IPS-11a (cell line): Measurements from ENCODE around the gene COL28A1.

ENCODE experiments used
- H3K4me3 ChIP-seq: one replicate; pipeline ENCODE4 v1.5.1; 2013; ENCODE audit warnings: low read depth, low read length, control low read depth

Gene COL28A1

GRCh38 chr7:7344583-7344982 is 191.1 kb downstream of the COL28A1 start:
- H3K4me3 ChIP-seq = no peak overlapping the region

- no peak overlapping the region for H3K4me3 ChIP-seq
Measured at GRCh38 chr7:7335909-7336308, 199.8 kb downstream of the COL28A1 start.

GRCh38 chr7:7335215-7335614 is 200.5 kb downstream of the COL28A1 start:
- no peak overlapping the region for H3K4me3 ChIP-seq

GRCh38 chr7:7333610-7334009 is 202.1 kb downstream of the COL28A1 start:
- H3K4me3 ChIP-seq = no peak overlapping the region

- H3K4me3 ChIP-seq = no peak overlapping the region
Measured at GRCh38 chr7:7331523-7331922, 204.2 kb downstream of the COL28A1 start.

GRCh38 chr7:7330997-7331396 is 204.7 kb downstream of the COL28A1 start:
- no peak overlapping the region for H3K4me3 ChIP-seq

GRCh38 chr7:7329326-7329725 is 206.3 kb downstream of the COL28A1 start:
- no peak overlapping the region for H3K4me3 ChIP-seq

- no peak overlapping the region for H3K4me3 ChIP-seq
Measured at GRCh38 chr7:7327423-7327822, 208.2 kb downstream of the COL28A1 start.

GRCh38 chr7:7324698-7325097 is 211.0 kb downstream of the COL28A1 start:
- no peak overlapping the region for H3K4me3 ChIP-seq

GRCh38 chr7:7323921-7324320 is 211.8 kb downstream of the COL28A1 start:
- no peak overlapping the region for H3K4me3 ChIP-seq

GRCh38 chr7:7323352-7323751 is 212.3 kb downstream of the COL28A1 start:
- no peak overlapping the region for H3K4me3 ChIP-seq

- no peak overlapping the region for H3K4me3 ChIP-seq
Measured at GRCh38 chr7:7321681-7322080, 214.0 kb downstream of the COL28A1 start.

GRCh38 chr7:7318601-7319000 is 217.1 kb downstream of the COL28A1 start:
- H3K4me3 ChIP-seq = no peak overlapping the region

- H3K4me3 ChIP-seq = no peak overlapping the region
Measured at GRCh38 chr7:7317850-7318249, 217.8 kb downstream of the COL28A1 start.

- no peak overlapping the region for H3K4me3 ChIP-seq
Measured at GRCh38 chr7:7315851-7316250, 219.8 kb downstream of the COL28A1 start.

- H3K4me3 ChIP-seq = no peak overlapping the region
Measured at GRCh38 chr7:7312323-7312722, 223.3 kb downstream of the COL28A1 start.

- H3K4me3 ChIP-seq = no peak overlapping the region
Measured at GRCh38 chr7:7311001-7311400, 224.7 kb downstream of the COL28A1 start.

- H3K4me3 ChIP-seq = no peak overlapping the region
Measured at GRCh38 chr7:7309203-7309602, 226.5 kb downstream of the COL28A1 start.
